Erythroblast (primary cell): ENCODE data around the gene PCDHA1.

Source experiments
- GATA1 ChIP-seq: IDR thresholded peaks from 2 replicates; pipeline ENCODE4 v1.6.1; 2011; ENCODE audit warnings: low read depth, mild to moderate bottlenecking, control low read depth, low read length, moderate library complexity
- POLR2A ChIP-seq: IDR thresholded peaks from 2 replicates; pipeline ENCODE4 v1.6.1; 2011; ENCODE audit warnings: mild to moderate bottlenecking, low read length

DNA sequence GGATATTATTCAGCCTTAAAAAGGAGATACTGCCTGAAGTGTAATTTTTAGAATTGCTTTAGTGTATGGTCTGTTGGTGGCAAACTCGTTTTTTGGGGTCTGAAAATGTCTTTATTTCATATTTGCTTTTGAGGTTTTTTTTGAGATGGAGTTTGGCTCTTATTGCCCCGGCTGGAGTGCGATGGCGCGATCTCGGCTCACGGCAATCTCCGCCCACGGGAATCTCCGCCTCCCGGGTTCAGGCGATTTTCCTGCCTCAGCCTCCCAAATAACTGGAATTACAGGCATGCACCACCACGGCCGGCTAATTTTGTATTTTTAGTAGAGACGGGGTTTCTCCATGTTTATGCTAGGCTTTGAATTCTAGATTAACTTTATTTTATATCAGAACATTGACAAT is 245.1 kb downstream of the PCDHA1 start:
- no peak for TF ChIP-seq POLR2A
- no peak for TF ChIP-seq GATA1
